Activated CD4-positive, alpha-beta T cell treated with anti-CD3 and anti-CD28 coated beads, Interleukin-2, amount 10 ng/mL, durations not matched to agents 7 days and 5 days (primary cell): ENCODE measurements around the gene HADHA. TPM values are rescaled to one million over a fixed set of nuclear protein-coding genes. Genes with fewer than 3 reads are reported as not detected.

Experiments
- CTCF ChIA-PET: fragments of 350-600 bp; sonication (Branson Sonifier 250); formaldehyde crosslinking; loops from one replicate; lab custom pipeline; 2021; ENCODE audit warnings: antibody characterized with exemption; lab: Charles Lee
- POLR2A ChIA-PET: fragments of 350-600 bp; sonication (Branson Sonifier 250); formaldehyde crosslinking; loops from one replicate; lab custom pipeline; 2021; ENCODE audit warnings: antibody characterized with exemption; lab: Charles Lee
- DNase-seq: peaks from one replicate; pipeline ENCODE4 v3.0.0-alpha.2; 2020
- H3K27ac Mint-ChIP-seq: one replicate; pipeline ENCODE4 v1.8.0; 2021; ENCODE audit warnings: mild to moderate bottlenecking, moderate library complexity, mixed read lengths
- H3K27me3 Mint-ChIP-seq: one replicate; pipeline ENCODE4 v1.8.0; 2021; ENCODE audit warnings: mixed read lengths
- H3K36me3 Mint-ChIP-seq: one replicate; pipeline ENCODE4 v1.8.0; 2021; ENCODE audit warnings: low read depth, mixed read lengths
- H3K4me1 Mint-ChIP-seq: one replicate; pipeline ENCODE4 v1.8.0; 2021; ENCODE audit warnings: mixed read lengths
- H3K4me3 Mint-ChIP-seq: one replicate; pipeline ENCODE4 v1.8.0; 2021; ENCODE audit warnings: mild to moderate bottlenecking, moderate library complexity, mixed read lengths
- H3K9me3 Mint-ChIP-seq: one replicate; pipeline ENCODE4 v1.8.0; 2021; ENCODE audit warnings: mixed read lengths
- total RNA-seq, 2 experiments: library from RNA; stranded (reverse); gene quantifications; one replicate each; pipeline ENCODE4 v1.2.3, GENCODE V29; 2021

Gene HADHA
- total RNA-seq, 2 experiments from 2014 or later, result 117 to 124 TPM

DNA sequence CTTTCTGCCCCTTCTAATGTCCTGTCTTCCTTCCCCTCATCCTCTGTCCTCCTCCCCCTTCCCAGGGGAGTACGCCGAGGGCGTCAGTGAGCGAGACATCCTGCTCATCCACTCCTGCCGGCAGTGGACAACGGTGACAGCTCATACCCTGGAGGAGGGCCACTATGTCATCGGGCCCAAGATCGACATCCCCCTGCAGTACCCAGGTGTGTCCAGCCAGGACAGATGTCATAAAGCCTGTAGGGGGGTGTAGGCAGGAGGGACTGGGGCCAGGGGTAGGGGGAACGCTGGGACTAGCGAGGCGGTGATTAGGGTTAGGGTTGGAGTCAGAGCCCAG lies 68.2 kb downstream of the HADHA start:
- Mint-ChIP-seq H3K36me3 (peaks cover 2% of the 10 kb centered on the region), H3K9me3 (no peaks in the 10 kb centered on the region), H3K4me1 (peaks cover 20% of the 10 kb centered on the region), H3K4me3 (no peak overlapping the region), H3K27ac (no peak overlapping the region), H3K27me3 (peaks cover 32% of the 10 kb centered on the region)
- no peak for DNase-seq
- ChIA-PET POLR2A (no interaction called here), CTCF (interaction anchor here (0.9 to 2.8 kb wide), 2 partner anchors 8 to 12 kb away, joined by 3 to 18 read pairs; no protein-coding TSS in a partner anchor)

DNA sequence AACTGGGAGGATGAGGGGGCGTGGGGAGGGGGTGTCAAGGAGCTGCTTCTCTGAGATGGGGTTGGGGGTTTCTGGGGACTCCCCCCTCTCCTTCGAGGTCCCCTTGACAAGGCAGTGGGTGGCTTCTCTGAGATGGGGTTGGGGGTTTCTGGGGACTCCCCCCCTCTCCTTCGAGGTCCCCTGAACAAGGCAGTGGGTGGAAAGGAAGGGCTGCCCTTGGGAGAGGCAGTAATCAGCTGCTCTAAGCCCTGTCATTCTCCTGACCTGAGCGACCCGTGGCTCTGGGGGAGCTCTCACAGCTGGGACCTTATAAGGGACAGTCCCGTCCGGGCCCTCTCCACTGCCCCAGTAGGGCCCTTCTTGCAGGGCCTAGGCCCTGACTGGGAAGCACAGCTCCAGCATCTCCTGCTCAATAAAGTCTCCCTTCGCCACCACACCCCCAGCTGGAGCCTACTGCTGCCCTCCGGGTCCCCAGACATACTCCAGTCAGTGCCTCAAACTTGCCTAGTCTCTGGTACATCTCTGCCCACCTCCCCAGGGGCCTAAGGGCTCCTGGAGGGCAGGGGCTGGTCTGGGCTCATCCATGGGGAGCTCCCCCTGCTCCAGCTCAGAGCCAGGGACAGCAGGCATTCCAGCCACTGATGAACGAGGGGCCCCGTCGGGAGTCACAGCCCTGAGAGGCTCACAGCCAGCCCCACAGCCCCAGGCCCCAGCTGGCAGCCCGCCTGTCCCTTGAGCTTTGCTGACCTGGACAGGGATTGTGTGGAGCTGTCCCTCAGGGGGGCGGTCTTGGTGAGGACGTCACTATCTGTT lies 68.8 kb downstream of the HADHA start:
- H3K9me3 Mint-ChIP-seq, result no peaks in the 10 kb centered on the region
- H3K27ac Mint-ChIP-seq, result no peak overlapping the region

DNA sequence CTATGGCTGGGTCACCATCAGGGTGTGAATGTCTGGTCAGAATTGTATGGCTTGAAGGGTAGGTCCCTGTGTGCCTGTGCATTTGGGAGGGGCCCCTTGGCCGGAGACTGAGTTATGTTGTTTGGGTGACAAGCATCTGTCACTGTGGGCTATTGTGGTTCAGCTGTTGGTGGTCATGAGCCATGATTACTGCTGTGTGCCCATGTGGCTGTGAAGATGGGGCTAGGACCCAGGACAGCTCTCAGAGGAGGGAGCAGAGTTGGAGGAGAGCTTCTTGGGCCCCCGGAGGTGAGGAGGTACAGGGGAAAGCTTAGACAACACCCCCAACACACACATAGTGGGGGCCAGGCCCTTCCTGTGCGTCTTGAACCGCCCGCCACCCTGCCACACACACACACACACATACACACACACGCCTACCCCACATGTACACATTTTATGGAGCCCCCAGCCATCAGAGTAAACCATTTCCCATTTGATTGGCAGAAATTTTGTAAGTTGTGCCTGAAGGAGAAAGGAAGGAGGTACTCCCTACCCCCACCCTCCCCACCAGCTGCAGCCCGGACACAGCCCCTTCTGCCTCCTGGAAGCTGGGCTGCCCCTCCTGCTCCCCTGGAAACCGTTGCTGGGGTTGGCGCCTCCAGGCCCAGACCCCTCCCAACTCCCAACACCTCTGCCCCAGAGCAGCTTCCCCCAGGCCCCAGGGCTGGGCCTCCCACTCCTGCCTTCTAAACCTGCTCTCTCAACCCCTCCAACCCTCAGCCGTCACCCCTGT lies 69.6 kb downstream of the HADHA start:
- H3K4me3 Mint-ChIP-seq, result peak overlapping the region; percentile 44

More for the DNA sequence above, 68.8 kb downstream of the HADHA start:
- H3K4me3 Mint-ChIP-seq, result no peak overlapping the region
- peaks cover 20% of the 10 kb centered on the region for H3K4me1 Mint-ChIP-seq
- peaks cover 32% of the 10 kb centered on the region for H3K27me3 Mint-ChIP-seq
- POLR2A ChIA-PET, result no interaction called here
- H3K36me3 Mint-ChIP-seq, result peaks cover 2% of the 10 kb centered on the region
- CTCF ChIA-PET, result interaction anchor here (0.7 to 2.8 kb wide), 3 partner anchors 8 to 259 kb away, joined by 3 to 18 read pairs (median 3); no protein-coding TSS in a partner anchor
- no peak for DNase-seq

DNA sequence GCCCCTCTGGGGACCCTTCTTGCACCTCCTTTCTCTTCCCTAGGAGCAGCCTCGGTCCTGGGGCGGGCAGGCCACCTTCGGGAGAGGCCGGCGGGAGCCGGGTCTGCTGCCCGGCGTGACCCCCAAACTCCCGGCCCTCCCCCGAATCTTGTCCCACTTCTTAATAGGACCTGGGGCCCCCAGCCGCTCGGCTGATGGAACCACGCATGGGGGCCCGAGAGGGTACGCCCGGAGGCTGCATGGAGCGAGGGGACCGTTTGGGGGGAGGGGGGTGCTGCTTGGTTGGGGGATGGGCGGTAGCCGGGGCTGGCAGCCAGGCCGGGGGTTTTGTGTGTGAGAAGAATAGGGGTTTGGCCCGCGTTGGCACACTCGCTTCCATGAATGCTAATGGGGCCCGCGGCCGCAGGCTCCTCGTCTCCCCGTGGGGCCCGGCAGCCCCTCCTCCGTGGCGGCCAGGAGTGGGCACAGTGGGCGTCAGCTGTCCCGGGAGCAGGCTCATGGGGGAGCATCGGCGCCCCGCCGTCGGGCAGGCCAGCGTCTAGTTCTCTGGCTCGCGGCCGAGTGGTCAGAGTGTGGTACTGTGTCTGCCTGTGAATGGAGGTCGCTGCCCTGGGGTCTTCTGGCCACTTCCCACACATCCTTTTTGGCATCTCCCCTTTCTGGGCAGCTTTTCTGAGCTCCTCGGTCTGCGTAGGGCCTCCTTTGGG lies 70.5 kb downstream of the HADHA start:
- Mint-ChIP-seq H3K27me3 (peaks cover 35% of the 10 kb centered on the region), H3K27ac (no peak overlapping the region), H3K4me1 (peaks cover 16% of the 10 kb centered on the region), H3K36me3 (peaks cover 2% of the 10 kb centered on the region), H3K9me3 (no peaks in the 10 kb centered on the region), H3K4me3 (peak overlapping the region; percentile 44)
- ChIA-PET CTCF (interaction anchor here (1.1 to 6.2 kb wide), 3 partner anchors 10 to 13 kb away, joined by 4 to 24 read pairs (median 18); no protein-coding TSS in a partner anchor), POLR2A (no interaction called here)
- no peak for DNase-seq

More for the DNA sequence above, 69.6 kb downstream of the HADHA start:
- peaks cover 2% of the 10 kb centered on the region for H3K36me3 Mint-ChIP-seq
- peaks cover 36% of the 10 kb centered on the region for H3K27me3 Mint-ChIP-seq
- H3K9me3 Mint-ChIP-seq, result no peaks in the 10 kb centered on the region
- peaks cover 20% of the 10 kb centered on the region for H3K4me1 Mint-ChIP-seq
- H3K27ac Mint-ChIP-seq, result no peak overlapping the region
- ChIA-PET POLR2A (no interaction called here), CTCF (interaction anchor here (1.1 to 2.8 kb wide), 2 partner anchors 9 to 12 kb away, joined by 4 to 18 read pairs; no protein-coding TSS in a partner anchor)
- no peak for DNase-seq

DNA sequence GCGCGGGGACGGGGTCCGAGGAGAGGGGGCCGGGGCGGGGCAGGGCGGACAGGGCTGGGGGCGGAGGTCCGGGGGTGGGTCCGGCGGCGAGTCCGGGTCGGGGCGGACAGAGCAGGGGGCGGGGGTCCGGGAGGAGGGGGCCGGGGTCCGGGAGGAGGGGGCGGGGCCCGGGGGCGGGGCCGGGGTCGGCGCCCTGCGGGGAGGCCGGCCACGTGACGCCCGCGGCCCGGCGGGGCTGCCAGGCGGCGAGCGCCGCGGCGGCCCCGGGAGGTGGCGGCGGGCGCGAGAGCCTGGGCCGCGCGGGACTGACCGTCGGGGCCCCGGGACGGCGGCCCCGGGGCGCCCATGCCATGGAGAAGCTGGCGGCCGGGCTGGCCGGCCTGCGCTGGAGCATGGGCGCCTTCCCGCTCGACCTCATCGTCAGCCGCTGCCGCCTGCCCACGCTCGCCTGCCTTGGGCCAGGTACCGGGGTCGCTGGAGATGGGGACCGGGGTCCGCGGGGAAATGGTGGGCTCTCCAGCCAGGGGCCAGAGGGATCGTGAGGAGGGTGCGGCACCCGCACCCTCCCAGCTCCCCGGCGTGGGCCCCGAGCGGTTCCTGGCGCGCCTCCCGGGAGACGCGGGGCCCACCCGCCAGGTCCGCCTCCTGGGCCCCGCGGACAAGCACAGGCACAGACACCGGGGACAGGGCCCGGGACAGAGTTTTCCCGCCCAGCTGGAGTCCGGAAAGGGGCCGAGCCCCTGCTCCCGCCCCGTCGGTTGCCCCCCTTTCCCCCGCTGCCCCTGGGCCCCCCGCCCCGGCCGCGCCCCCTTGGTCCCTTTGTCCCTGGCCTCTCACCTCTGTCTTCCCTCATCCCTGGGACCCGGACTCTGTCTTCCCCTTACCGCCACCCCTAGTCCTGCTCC lies 71.3 kb downstream of the HADHA start, which contains the start of gene GAREM2:
Gene GAREM2, plus strand, starts transcription at position 218 of the 905 bp plus-strand sequence. Its CDS starts 133 bp downstream, at position 351.
- no peak for DNase-seq
- POLR2A ChIA-PET, result interaction anchor here (0.5 kb wide), 1 partner anchor 263 kb away, joined by 3 read pairs; no protein-coding TSS in a partner anchor
- peaks cover 35% of the 10 kb centered on the region for H3K27me3 Mint-ChIP-seq
- H3K4me3 Mint-ChIP-seq, result peak within 1 kb of the TSS; percentile 68
- H3K9me3 Mint-ChIP-seq, result no peaks in the 10 kb centered on the region
- CTCF ChIA-PET, result interaction anchor here (6.2 kb wide), 1 partner anchor 10 kb away, joined by 24 read pairs; no protein-coding TSS in a partner anchor
- H3K36me3 Mint-ChIP-seq, result peaks cover 2% of the 10 kb centered on the region
- H3K4me1 Mint-ChIP-seq, result peaks cover 16% of the 10 kb centered on the region
- H3K27ac Mint-ChIP-seq, result no peak within 1 kb of the TSS

DNA sequence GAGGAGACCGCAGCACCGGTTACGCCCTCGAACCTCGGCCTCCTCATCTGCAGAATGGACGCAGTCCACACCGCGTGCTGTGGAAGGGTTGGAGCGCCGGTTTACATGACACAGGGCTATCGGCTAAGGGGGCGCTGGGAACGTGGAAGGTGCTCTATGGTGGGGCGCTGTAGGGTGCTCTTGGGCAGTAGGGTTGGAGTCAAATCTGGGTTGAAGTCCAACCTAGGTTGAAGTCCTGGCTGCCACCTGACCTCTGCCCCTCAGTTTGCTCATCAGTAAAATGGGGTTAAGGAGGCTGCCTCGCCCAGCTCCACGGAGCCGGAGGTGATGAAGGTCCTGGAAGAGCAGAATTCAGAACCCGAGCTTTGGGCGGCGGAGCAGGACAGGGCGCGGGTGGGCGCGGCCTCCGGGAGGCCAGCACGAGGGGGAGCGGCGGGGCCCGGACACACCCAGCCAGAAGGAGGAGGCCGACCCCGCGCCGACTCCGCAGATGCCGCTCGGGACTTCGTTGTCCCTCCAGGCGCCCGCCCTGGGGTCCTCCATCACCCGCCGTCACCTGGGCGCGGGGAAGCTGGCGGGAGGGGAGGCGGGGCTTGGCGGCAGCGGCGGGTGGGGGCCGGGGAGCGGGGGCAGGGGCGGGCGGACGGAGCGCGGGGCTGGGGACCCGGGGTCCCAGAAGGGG lies 72.1 kb downstream of the HADHA start:
- DNase-seq, result no peak
- Mint-ChIP-seq H3K4me3 (peak overlapping the region; percentile 68), H3K36me3 (peaks cover 2% of the 10 kb centered on the region), H3K27ac (no peak overlapping the region), H3K4me1 (peaks cover 16% of the 10 kb centered on the region), H3K27me3 (peaks cover 34% of the 10 kb centered on the region), H3K9me3 (no peaks in the 10 kb centered on the region)
- CTCF ChIA-PET, result interaction anchor here (6.2 kb wide), 1 partner anchor 11 kb away, joined by 24 read pairs; no protein-coding TSS in a partner anchor
- POLR2A ChIA-PET, result interaction anchor here (0.5 kb wide), 1 partner anchor 263 kb away, joined by 3 read pairs; no protein-coding TSS in a partner anchor

DNA sequence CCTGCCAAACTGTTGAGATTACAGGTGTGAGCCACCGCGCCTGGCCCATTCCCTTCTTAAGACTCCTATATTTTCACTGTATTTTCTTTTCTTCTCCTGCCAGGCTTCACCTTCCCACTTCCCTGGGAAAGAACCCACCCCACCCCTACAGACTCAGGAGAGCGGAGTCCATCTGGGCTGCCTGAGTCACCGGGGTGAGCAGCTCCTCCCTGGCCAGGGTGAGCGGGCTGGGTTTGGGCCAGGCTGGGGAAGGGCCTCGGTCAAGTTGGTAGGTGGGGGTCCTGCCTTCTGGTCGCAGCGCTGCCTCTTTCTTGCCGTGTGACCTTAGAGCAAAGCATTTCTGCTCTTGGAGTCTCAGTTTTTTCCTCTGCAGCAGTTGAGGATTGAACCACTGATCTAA lies 73.6 kb downstream of the HADHA start:
- Mint-ChIP-seq H3K27me3 (peaks cover 32% of the 10 kb centered on the region), H3K9me3 (no peaks in the 10 kb centered on the region), H3K36me3 (peaks cover 2% of the 10 kb centered on the region), H3K27ac (no peak overlapping the region), H3K4me1 (peaks cover 16% of the 10 kb centered on the region), H3K4me3 (no peak overlapping the region)
- DNase-seq, result no peak
- ChIA-PET POLR2A (no interaction called here), CTCF (interaction anchor here (6.2 kb wide), 1 partner anchor 13 kb away, joined by 24 read pairs; no protein-coding TSS in a partner anchor)

DNA sequence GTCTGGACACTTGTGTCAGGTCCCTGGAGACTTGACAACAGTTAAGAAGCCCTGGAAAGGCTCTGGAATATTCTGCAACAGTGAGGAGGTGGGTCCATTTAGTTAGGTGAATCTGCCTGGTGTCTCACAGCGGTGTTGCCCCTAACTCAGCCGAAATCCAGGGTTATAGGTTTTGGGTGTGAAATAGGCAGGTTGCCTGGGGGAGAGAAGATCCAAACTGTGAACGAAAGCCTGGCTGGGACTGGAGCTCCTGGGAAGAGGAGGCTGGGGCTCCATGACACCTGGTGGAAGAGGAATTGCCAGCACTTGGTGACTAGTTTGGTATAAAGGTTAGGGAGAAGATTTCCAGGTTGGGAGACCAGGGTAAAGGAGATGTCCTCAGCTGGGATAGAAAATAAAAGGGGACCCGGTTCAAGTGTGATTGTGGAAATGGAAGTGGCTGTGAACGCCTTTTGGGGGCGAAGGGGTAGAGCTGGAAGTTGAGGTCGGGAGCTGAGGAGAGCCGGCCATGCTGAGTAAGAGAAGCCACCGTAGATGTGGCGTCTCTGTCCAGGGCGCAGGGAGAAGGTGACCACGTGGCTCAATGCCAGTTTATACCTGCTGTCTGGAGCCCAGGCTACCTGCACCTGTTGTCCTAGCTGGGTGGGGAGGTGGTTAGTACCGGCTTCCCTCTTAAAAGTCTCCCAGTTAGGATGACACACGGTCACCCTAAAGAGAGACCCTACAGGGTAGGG lies 74.6 kb downstream of the HADHA start:
- H3K36me3 Mint-ChIP-seq, result peaks cover 2% of the 10 kb centered on the region
- no peak overlapping the region for H3K4me3 Mint-ChIP-seq
- DNase-seq, result no peak
- H3K27me3 Mint-ChIP-seq, result peaks cover 31% of the 10 kb centered on the region
- H3K4me1 Mint-ChIP-seq, result peaks cover 16% of the 10 kb centered on the region
- no peak overlapping the region for H3K27ac Mint-ChIP-seq
- no peaks in the 10 kb centered on the region for H3K9me3 Mint-ChIP-seq
- CTCF ChIA-PET, result interaction anchor here (0.5 to 6.2 kb wide), 2 partner anchors 14 to 976 kb away, joined by 3 to 24 read pairs; no protein-coding TSS in a partner anchor
- POLR2A ChIA-PET, result no interaction called here

DNA sequence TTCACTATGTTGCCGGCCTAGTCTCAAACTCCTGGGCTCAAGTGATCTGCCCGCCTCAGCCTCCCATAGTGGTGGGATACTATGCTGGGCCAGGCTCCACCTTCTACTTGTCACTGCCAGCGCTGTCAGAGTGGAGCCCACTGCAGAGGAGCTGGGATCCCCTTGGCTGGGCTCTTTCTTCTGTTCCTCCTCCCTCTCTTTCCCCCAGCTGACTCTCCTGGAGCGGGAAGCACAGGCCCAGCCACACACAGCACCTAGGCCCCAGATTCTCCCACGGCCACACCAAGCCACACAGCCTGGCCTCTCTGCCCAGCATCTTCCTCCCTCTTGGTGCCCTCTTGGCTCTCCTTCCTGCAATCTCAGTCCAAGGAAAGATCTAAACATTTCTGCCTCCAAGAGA lies 75.2 kb downstream of the HADHA start:
- no peaks in the 10 kb centered on the region for H3K9me3 Mint-ChIP-seq
- no peak overlapping the region for H3K4me3 Mint-ChIP-seq
- H3K27ac Mint-ChIP-seq, result no peak overlapping the region
- peaks cover 11% of the 10 kb centered on the region for H3K4me1 Mint-ChIP-seq
- ChIA-PET CTCF (interaction anchor here (0.5 to 6.2 kb wide), 2 partner anchors 14 to 84 kb away, joined by 4 to 24 read pairs; no protein-coding TSS in a partner anchor), POLR2A (no interaction called here)
- no peak for DNase-seq
- peaks cover 2% of the 10 kb centered on the region for H3K36me3 Mint-ChIP-seq
- peaks cover 28% of the 10 kb centered on the region for H3K27me3 Mint-ChIP-seq

DNA sequence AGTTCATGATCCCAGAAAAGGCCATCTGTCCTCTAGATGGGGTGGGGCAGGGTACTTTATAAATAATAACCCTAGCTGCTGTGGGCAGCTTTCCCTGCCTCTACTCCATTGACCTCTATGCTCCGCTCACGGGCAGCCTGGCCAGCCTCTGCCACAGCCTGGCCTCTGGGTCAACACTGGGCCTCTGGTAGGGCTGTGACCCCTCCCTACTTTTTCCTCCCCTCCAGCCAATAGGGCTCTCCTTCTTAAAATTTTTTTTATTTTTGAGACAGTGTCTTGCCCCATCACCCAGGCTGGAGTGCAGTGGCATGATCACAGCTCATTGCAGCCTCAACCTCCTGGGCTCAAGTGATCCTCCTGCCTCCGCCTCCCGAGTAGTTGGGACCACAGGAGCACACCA lies 75.6 kb downstream of the HADHA start:
- Mint-ChIP-seq H3K4me1 (peaks cover 11% of the 10 kb centered on the region), H3K27ac (no peak overlapping the region), H3K4me3 (no peak overlapping the region), H3K27me3 (peaks cover 29% of the 10 kb centered on the region), H3K36me3 (peaks cover 2% of the 10 kb centered on the region), H3K9me3 (no peaks in the 10 kb centered on the region)
- POLR2A ChIA-PET, result interaction anchor here (0.6 kb wide), 1 partner anchor 83 kb away, joined by 5 read pairs; no protein-coding TSS in a partner anchor
- CTCF ChIA-PET, result interaction anchor here (0.5 to 6.2 kb wide), 2 partner anchors 15 to 83 kb away, joined by 4 to 24 read pairs; no protein-coding TSS in a partner anchor
- DNase-seq, result no peak
